HCT116 (cell line): ENCODE results near the gene C9orf152. TPM values are rescaled to one million over a fixed set of nuclear protein-coding genes. Genes with fewer than 3 reads are reported as not detected.

Source experiments
- ATAC-seq: fragments of 200-7000 bp; cut with Tn5 transposase; 2 replicates; pipeline ENCODE4 v1.9.1; 2020; ENCODE audit warnings: mild to moderate bottlenecking, moderate library complexity
- BruUV-seq: library from RNA; stranded (reverse); fragments of 400-500 nt; replicated peaks from 2 replicates; lab custom pipeline; 2021; lab: Mats Ljungman, UMichigan
- CTCF ChIA-PET: fragments of 300-600 bp; sonication (Branson Sonifier 250); formaldehyde crosslinking; loops from one replicate; lab custom pipeline; 2021; ENCODE audit warnings: antibody characterized with exemption; lab: Charles Lee
- POLR2A ChIA-PET: fragments of 300-600, 350-600 bp; sonication (Branson Sonifier 250); formaldehyde crosslinking; loops from one replicate; lab custom pipeline; 2021; ENCODE audit warnings: antibody characterized with exemption; lab: Charles Lee
- RAD21 ChIA-PET, 2 experiments: fragments of 300-600 bp; sonication (Branson Sonifier 250); formaldehyde crosslinking; loops; one replicate each; lab custom pipeline; 2023; ENCODE audit warnings: low total read pairs in 2 of 2; ENCODE audit not compliant: uncharacterized antibody in 2 of 2, unreplicated experiment in 2 of 2, low non-redundant PET in 1 of 2; lab: Charles Lee
- DNase-seq: peaks from one replicate; pipeline ENCODE4 v3.0.0-alpha.2; 2010; ENCODE audit warnings: low read depth, low spot score
- H2AFZ ChIP-seq: fragments of 200-600 bp; shearing (Covaris generic), sonication (generic); 2 replicates; pipeline ENCODE4 v1.6.1; 2017; ENCODE audit warnings: low read depth, mixed run types, mixed read lengths, antibody characterized with exemption, low read length; ENCODE audit not compliant: poor library complexity, severe bottlenecking
- H3K27ac ChIP-seq: 2 replicates; pipeline ENCODE4 v1.5.1; 2012; ENCODE audit warnings: low read depth, low read length
- H3K27me3 ChIP-seq: fragments of 200-600 bp; sonication (generic); 2 replicates; pipeline ENCODE4 v1.6.1; 2016; ENCODE audit warnings: mixed run types, low read length, mixed read lengths; ENCODE audit not compliant: insufficient read depth
- H3K36me3 ChIP-seq, 2 experiments: fragments of 200-500 bp in 1 of 2; fragments of 200-600 bp in 1 of 2; sonication (Bioruptor generic) in 1 of 2; sonication (generic) in 1 of 2; 2 replicates each; pipeline versions ENCODE4 v1.5.1 to v1.6.1; 2014 to 2016; ENCODE audit warnings: low read length in 2 of 2, inconsistent platforms in 1 of 2, mixed read lengths in 1 of 2, mixed run types in 1 of 2; ENCODE audit not compliant: insufficient read depth in 2 of 2, control insufficient read depth in 1 of 2
- H3K4me1 ChIP-seq, 2 experiments: fragments of 200-600 bp in 1 of 2; sonication (generic) in 1 of 2; 2 replicates each; pipeline versions ENCODE4 v1.5.1 to v1.6.1; 2012 to 2017; ENCODE audit warnings: low read length in 2 of 2, inconsistent platforms in 1 of 2, mild to moderate bottlenecking in 1 of 2, mixed read lengths in 1 of 2, mixed run types in 1 of 2, moderate library complexity in 1 of 2; ENCODE audit not compliant: insufficient read depth in 2 of 2, control insufficient read depth in 1 of 2
- H3K4me2 ChIP-seq: fragments of 200-600 bp; sonication (generic); 2 replicates; pipeline ENCODE4 v1.6.1; 2017; ENCODE audit warnings: mixed run types, low read length, mixed read lengths
- H3K4me3 ChIP-seq, 2 experiments: fragments of 200-600 bp in 1 of 2; sonication (generic) in 1 of 2; replicated peaks in 1 of 2; 2 replicates each; pipeline ENCODE4 v1.5.1; 2011 to 2016; ENCODE audit warnings: low read length in 2 of 2, control low read depth in 1 of 2, low read depth in 1 of 2, mild to moderate bottlenecking in 1 of 2, mixed read lengths in 1 of 2, mixed run types in 1 of 2
- H3K79me2 ChIP-seq: fragments of 200-600 bp; sonication (generic); 2 replicates; pipeline ENCODE4 v1.6.1; 2017; ENCODE audit warnings: mild to moderate bottlenecking, mixed run types, low read length, moderate library complexity, mixed read lengths; ENCODE audit not compliant: insufficient read depth
- H3K9ac ChIP-seq: fragments of 200-600 bp; sonication (generic); 2 replicates; pipeline ENCODE4 v1.6.1; 2016; ENCODE audit warnings: low read length, mixed read lengths
- H3K9me2 ChIP-seq: fragments of 200-600 bp; sonication (generic), shearing (Covaris generic); 2 replicates; pipeline ENCODE4 v1.6.1; 2017; ENCODE audit warnings: mixed run types, mild to moderate bottlenecking, moderate library complexity; ENCODE audit not compliant: insufficient read depth
- H3K9me3 ChIP-seq, 2 experiments: fragments of 200-500 bp in 1 of 2; fragments of 200-600 bp in 1 of 2; sonication (Bioruptor generic) in 1 of 2; sonication (generic) in 1 of 2; 2 replicates each; pipeline ENCODE4 v1.6.1; 2014 to 2017; ENCODE audit warnings: low read length in 2 of 2, mixed read lengths in 2 of 2, inconsistent platforms in 1 of 2, low read depth in 1 of 2, mild to moderate bottlenecking in 1 of 2, mixed run types in 1 of 2, moderate library complexity in 1 of 2; ENCODE audit not compliant: control insufficient read depth in 1 of 2, insufficient read depth in 1 of 2
- H4K20me1 ChIP-seq: fragments of 200-600 bp; sonication (generic), shearing (Covaris generic); 2 replicates; pipeline ENCODE4 v1.6.1; 2017; ENCODE audit warnings: mixed run types, mild to moderate bottlenecking, moderate library complexity; ENCODE audit not compliant: insufficient read depth
- ATF3 ChIP-seq: IDR thresholded peaks from 2 replicates; pipeline ENCODE4 v1.6.1; 2012
- CBX3 ChIP-seq: IDR thresholded peaks from 2 replicates; pipeline ENCODE4 v1.6.1; 2012; ENCODE audit warnings: low read depth
- CEBPB ChIP-seq: IDR thresholded peaks from 2 replicates; pipeline ENCODE4 v1.6.1; 2012; ENCODE audit warnings: low read depth
- CTCF ChIP-seq, 3 experiments: fragments of 200-600 bp in 1 of 3; sonication (generic) in 1 of 3; IDR thresholded peaks in 2 of 3; conservative IDR thresholded peaks in 1 of 3; 2 replicates each; pipeline ENCODE4 v1.5.1; 2012 to 2017; ENCODE audit warnings: low read depth in 2 of 3, low read length in 2 of 3, antibody characterized with exemption in 1 of 3, borderline replicate concordance in 1 of 3, control low read depth in 1 of 3, mild to moderate bottlenecking in 1 of 3, mixed read lengths in 1 of 3, mixed run types in 1 of 3, moderate library complexity in 1 of 3; ENCODE audit not compliant: insufficient read depth in 1 of 3
- EGR1 ChIP-seq: IDR thresholded peaks from 2 replicates; pipeline ENCODE4 v1.6.1; 2012; ENCODE audit warnings: low read depth
- ELF1 ChIP-seq: IDR thresholded peaks from 2 replicates; pipeline ENCODE4 v1.6.1; 2012; ENCODE audit warnings: low read depth, borderline replicate concordance
- EZH2 ChIP-seq: fragments of 200-600 bp; sonication (generic); IDR thresholded peaks from 2 replicates; pipeline ENCODE4 v1.6.1; 2017; ENCODE audit warnings: antibody characterized with exemption, mixed run types
- EZH2phosphoT487 ChIP-seq: fragments of 200-600 bp; IDR thresholded peaks from 2 replicates; pipeline ENCODE4 v1.6.1; 2018; ENCODE audit warnings: antibody characterized with exemption, borderline replicate concordance
- MAX ChIP-seq: IDR thresholded peaks from 2 replicates; pipeline ENCODE4 v1.6.1; 2012
- RAD21 ChIP-seq: IDR thresholded peaks from 2 replicates; pipeline ENCODE4 v1.6.1; 2012; ENCODE audit warnings: low read depth, mild to moderate bottlenecking
- SP1 ChIP-seq: IDR thresholded peaks from 2 replicates; pipeline ENCODE4 v1.6.1; 2012; ENCODE audit warnings: low read depth
- TCF7L2 ChIP-seq: IDR thresholded peaks from 2 replicates; pipeline ENCODE4 v1.7.0; 2011; ENCODE audit warnings: borderline replicate concordance, inconsistent platforms; ENCODE audit not compliant: insufficient read depth, insufficient read length; ENCODE audit errors: extremely low read depth
- YY1 ChIP-seq: IDR thresholded peaks from 2 replicates; pipeline ENCODE4 v1.6.1; 2011; ENCODE audit warnings: low read length, low read depth, moderate library complexity, mild to moderate bottlenecking; ENCODE audit not compliant: insufficient replicate concordance; ENCODE audit errors: extremely low read depth
- ZBTB33 ChIP-seq: IDR thresholded peaks from 2 replicates; pipeline ENCODE4 v1.6.1; 2011; ENCODE audit warnings: mild to moderate bottlenecking, low read length, moderate library complexity; ENCODE audit not compliant: insufficient replicate concordance; ENCODE audit errors: extremely low read depth
- ZFX ChIP-seq: fragments of 450-650 bp; IDR thresholded peaks from 2 replicates; pipeline ENCODE4 v1.6.1; 2017
- ZNF274 ChIP-seq: fragments of 200-500 bp; sonication (Bioruptor generic); IDR thresholded peaks from 2 replicates; pipeline ENCODE4 v1.6.1; 2014; ENCODE audit warnings: mild to moderate bottlenecking, low read depth, low read length, inconsistent platforms
- intact Hi-C: fragments of 100-400 bp; cut with micrococcal nuclease; formaldehyde crosslinking; loops from 2 replicates; pipeline ENCODE4 v1.10.0; 2022
- total RNA-seq: library from RNA; stranded (reverse); gene quantifications from one replicate; pipeline ENCODE4 v1.2.1, GENCODE V29; 2021; ENCODE audit not compliant: unreplicated experiment

C9orf152 gene
- total RNA-seq, 1 experiment from 2014 or later = not detected

GRCh38 chr9:110189559-110190320 is 18.2 kb downstream of the C9orf152 start (continued):
- TF ChIP-seq ZBTB33 (no peak), CBX3 (no peak), ZFX (no peak), YY1 (no peak), EZH2 (no peak), RAD21 (no peak), EGR1 (no peak), ELF1 (no peak)

- H4K20me1 ChIP-seq = no peaks in the 10 kb centered on the region
- intact Hi-C loops = loop anchor here (10.0 kb wide), 1 partner anchor 1116 kb away; no protein-coding TSS in a partner anchor
- H3K27ac ChIP-seq = no peak overlapping the region
- no peak for TF ChIP-seq MAX
- no peak for TF ChIP-seq SP1
- no peak for TF ChIP-seq TCF7L2
- TF ChIP-seq ATF3 = no peak
- TF ChIP-seq ZBTB33 = no peak
- no peak for TF ChIP-seq ZNF274
- no peak for TF ChIP-seq ZFX
- no peak for TF ChIP-seq CEBPB
- no peak for TF ChIP-seq RAD21
- TF ChIP-seq CTCF (IDR thresholded peaks at IDR 0.05 in 2 of 3, conservative IDR thresholded peaks at IDR 0.05 in 1 of 3; ENCODE audit: borderline replicate concordance in 1 of 3, insufficient read depth in 1 of 3, low read depth in 2 of 3, low read length in 2 of 3) = no peak
- TF ChIP-seq EZH2phosphoT487 = no peak
- no peak for TF ChIP-seq YY1
- no peaks in the 10 kb centered on the region for H3K36me3 ChIP-seq
- CTCF ChIA-PET = no interaction called here
- POLR2A ChIA-PET = interaction anchor here (0.7 to 0.8 kb wide), 2 partner anchors 30 to 336 kb away, joined by 3 to 4 read pairs; no protein-coding TSS in a partner anchor
- H3K9me2 ChIP-seq = no peaks in the 10 kb centered on the region
- BruUV-seq = no TSS peak
- no peaks in the 10 kb centered on the region for H3K79me2 ChIP-seq
- H3K4me3 ChIP-seq = no peak overlapping the region
- H3K27me3 ChIP-seq = no peaks in the 10 kb centered on the region
- RAD21 ChIA-PET = no interaction called here
- no peak overlapping the region for H2AFZ ChIP-seq
- no peaks in the 10 kb centered on the region for H3K9me3 ChIP-seq
- H3K4me2 ChIP-seq = no peak overlapping the region
- H3K4me1 ChIP-seq = peaks cover 5 to 17% of the 10 kb centered on the region in 2 experiments
- ATAC-seq (no peak), DNase-seq (no peak)
- H3K9ac ChIP-seq = no peak overlapping the region
These were observed 19.0 kb downstream of the C9orf152 start for GRCh38 chr9:110188991-110189390.
